T-helper 2 cell treated with Interferon-gamma antibody and Interleukin-4, amounts not matched to agents 5 μg/mL and 100 μg/mL, for 36 hours (primary cell): ENCODE measurements around the gene CD70.
"Not testable (repeated sequence)": the region's sequence is repeated elsewhere in the genome, so short reads cannot be mapped to it uniquely, and the experiment has no call there.

Experiments
- DNase-seq: peaks from one replicate; pipeline ENCODE4 v3.0.0; 2021; ENCODE audit warnings: low spot score
- H3K27ac Mint-ChIP-seq: one replicate; pipeline ENCODE4 v1.8.0; 2021; ENCODE audit warnings: mild to moderate bottlenecking, mixed read lengths
- H3K27me3 Mint-ChIP-seq: one replicate; pipeline ENCODE4 v1.8.0; 2021; ENCODE audit warnings: low read depth, mixed read lengths
- H3K36me3 Mint-ChIP-seq: one replicate; pipeline ENCODE4 v1.8.0; 2021; ENCODE audit warnings: low read depth, mixed read lengths
- H3K4me1 Mint-ChIP-seq: one replicate; pipeline ENCODE4 v1.8.0; 2021; ENCODE audit warnings: low read depth, mixed read lengths
- H3K4me3 Mint-ChIP-seq: one replicate; pipeline ENCODE4 v1.8.0; 2022; ENCODE audit warnings: mild to moderate bottlenecking, moderate library complexity, mixed read lengths
- H3K9me3 Mint-ChIP-seq: one replicate; pipeline ENCODE4 v1.8.0; 2021; ENCODE audit warnings: mixed read lengths

Gene CD70

GRCh38 chr19:6606276-6607070 lies 15.5 kb upstream of the CD70 start:
- H3K4me3 Mint-ChIP-seq, H3K36me3 Mint-ChIP-seq, H3K9me3 Mint-ChIP-seq: not testable (repeated sequence)

GRCh38 chr19:6604906-6605305 lies 14.0 kb upstream of the CD70 start:
- DNase-seq, result no peak
- Mint-ChIP-seq H3K9me3 (no peaks in the 10 kb centered on the region), H3K4me1 (peaks cover 39% of the 10 kb centered on the region)

More at GRCh38 chr19:6606276-6607070, 15.5 kb upstream of the CD70 start:
- not testable (repeated sequence) for H3K27me3 Mint-ChIP-seq, H3K27ac Mint-ChIP-seq, DNase-seq
- peaks cover 24% of the 10 kb centered on the region for H3K4me1 Mint-ChIP-seq

GRCh38 chr19:6602729-6603114 lies 11.8 kb upstream of the CD70 start:
- H3K27ac Mint-ChIP-seq, result peak overlapping the region; percentile 6
- H3K4me3 Mint-ChIP-seq, result peak overlapping the region; percentile 81
- no peaks in the 10 kb centered on the region for H3K36me3 Mint-ChIP-seq
- H3K4me1 Mint-ChIP-seq, result peaks cover 46% of the 10 kb centered on the region
- no peak for DNase-seq
- H3K27me3 Mint-ChIP-seq, result no peaks in the 10 kb centered on the region
- no peaks in the 10 kb centered on the region for H3K9me3 Mint-ChIP-seq

More at GRCh38 chr19:6604906-6605305, 14.0 kb upstream of the CD70 start:
- Mint-ChIP-seq H3K27ac (no peak overlapping the region), H3K4me3 (no peak overlapping the region), H3K27me3 (peaks cover 5% of the 10 kb centered on the region), H3K36me3 (no peaks in the 10 kb centered on the region)

GRCh38 chr19:6601537-6602052 lies 10.6 kb upstream of the CD70 start:
- Mint-ChIP-seq H3K4me3 (peak overlapping the region; percentile 67), H3K4me1 (peaks cover 47% of the 10 kb centered on the region), H3K27ac (peak overlapping the region; percentile 57)
- not testable (repeated sequence) for H3K27me3 Mint-ChIP-seq, H3K36me3 Mint-ChIP-seq, DNase-seq, H3K9me3 Mint-ChIP-seq

- DNase-seq, result not testable (repeated sequence)
Observed at GRCh38 chr19:6600951-6601536, 10.1 kb upstream of the CD70 start.

GRCh38 chr19:6599866-6600454 lies 9.0 kb upstream of the CD70 start:
- Mint-ChIP-seq H3K27ac (no peak overlapping the region), H3K36me3 (peaks cover 2% of the 10 kb centered on the region), H3K4me1 (peaks cover 47% of the 10 kb centered on the region), H3K27me3 (no peaks in the 10 kb centered on the region), H3K4me3 (peak overlapping the region; percentile 23), H3K9me3 (no peaks in the 10 kb centered on the region)
- DNase-seq, result no peak

More at GRCh38 chr19:6600951-6601536, 10.1 kb upstream of the CD70 start:
- Mint-ChIP-seq H3K4me3 (peak overlapping the region; percentile 67), H3K27ac (peak overlapping the region; percentile 57), H3K4me1 (peaks cover 47% of the 10 kb centered on the region)
- H3K27me3 Mint-ChIP-seq, H3K36me3 Mint-ChIP-seq, H3K9me3 Mint-ChIP-seq: not testable (repeated sequence)

GRCh38 chr19:6598254-6598892 lies 7.4 kb upstream of the CD70 start:
- DNase-seq, H3K9me3 Mint-ChIP-seq, H3K36me3 Mint-ChIP-seq, H3K27me3 Mint-ChIP-seq: not testable (repeated sequence)
- peak overlapping the region; percentile 14 for H3K4me3 Mint-ChIP-seq
- H3K4me1 Mint-ChIP-seq, result peaks cover 44% of the 10 kb centered on the region
- peak overlapping the region; percentile 7 for H3K27ac Mint-ChIP-seq

GRCh38 chr19:6597471-6598253 lies 6.7 kb upstream of the CD70 start:
- not testable (repeated sequence) for H3K27ac Mint-ChIP-seq, H3K9me3 Mint-ChIP-seq, DNase-seq, H3K27me3 Mint-ChIP-seq, H3K4me3 Mint-ChIP-seq, H3K36me3 Mint-ChIP-seq
- peaks cover 40% of the 10 kb centered on the region for H3K4me1 Mint-ChIP-seq

- H3K27ac Mint-ChIP-seq, result no peak overlapping the region
- H3K36me3 Mint-ChIP-seq, result peaks cover 5% of the 10 kb centered on the region
- H3K9me3 Mint-ChIP-seq, result no peaks in the 10 kb centered on the region
- H3K4me3 Mint-ChIP-seq, result no peak overlapping the region
- peaks cover 39% of the 10 kb centered on the region for H3K4me1 Mint-ChIP-seq
- peaks cover 3% of the 10 kb centered on the region for H3K27me3 Mint-ChIP-seq
- DNase-seq, result no peak
Observed at GRCh38 chr19:6596621-6597020, 5.7 kb upstream of the CD70 start.

- Mint-ChIP-seq H3K9me3 (no peaks in the 10 kb centered on the region), H3K27ac (peak overlapping the region; percentile 56), H3K27me3 (peaks cover 20% of the 10 kb centered on the region), H3K4me3 (no peak overlapping the region), H3K4me1 (peaks cover 40% of the 10 kb centered on the region), H3K36me3 (peaks cover 14% of the 10 kb centered on the region)
- no peak for DNase-seq
Observed at GRCh38 chr19:6593651-6594416, 2.9 kb upstream of the CD70 start.

- H3K4me1 Mint-ChIP-seq, result peaks cover 57% of the 10 kb centered on the region
- peaks cover 31% of the 10 kb centered on the region for H3K36me3 Mint-ChIP-seq
- H3K27me3 Mint-ChIP-seq, result peaks cover 40% of the 10 kb centered on the region
- H3K4me3 Mint-ChIP-seq, result peak overlapping the region; percentile 95
- no peak for DNase-seq
- H3K27ac Mint-ChIP-seq, result peak overlapping the region; percentile 85
- H3K9me3 Mint-ChIP-seq, result no peaks in the 10 kb centered on the region
Observed at GRCh38 chr19:6590258-6590826, 608 bp downstream of the CD70 start.

GRCh38 chr19:6589711-6590257 lies 1.2 kb downstream of the CD70 start:
- no peak for DNase-seq
- peak overlapping the region; percentile 81 for H3K27ac Mint-ChIP-seq
- H3K36me3 Mint-ChIP-seq, result peaks cover 31% of the 10 kb centered on the region
- H3K9me3 Mint-ChIP-seq, result no peaks in the 10 kb centered on the region
- peaks cover 57% of the 10 kb centered on the region for H3K4me1 Mint-ChIP-seq
- H3K4me3 Mint-ChIP-seq, result peak overlapping the region; percentile 95
- H3K27me3 Mint-ChIP-seq, result peaks cover 40% of the 10 kb centered on the region
